Measurements from ENCODE around the gene PPARA.
"Not testable (repeated sequence)": the region's sequence is repeated elsewhere in the genome, so short reads cannot be mapped to it uniquely, and the experiment has no call there.

The PPARA gene

DNA sequence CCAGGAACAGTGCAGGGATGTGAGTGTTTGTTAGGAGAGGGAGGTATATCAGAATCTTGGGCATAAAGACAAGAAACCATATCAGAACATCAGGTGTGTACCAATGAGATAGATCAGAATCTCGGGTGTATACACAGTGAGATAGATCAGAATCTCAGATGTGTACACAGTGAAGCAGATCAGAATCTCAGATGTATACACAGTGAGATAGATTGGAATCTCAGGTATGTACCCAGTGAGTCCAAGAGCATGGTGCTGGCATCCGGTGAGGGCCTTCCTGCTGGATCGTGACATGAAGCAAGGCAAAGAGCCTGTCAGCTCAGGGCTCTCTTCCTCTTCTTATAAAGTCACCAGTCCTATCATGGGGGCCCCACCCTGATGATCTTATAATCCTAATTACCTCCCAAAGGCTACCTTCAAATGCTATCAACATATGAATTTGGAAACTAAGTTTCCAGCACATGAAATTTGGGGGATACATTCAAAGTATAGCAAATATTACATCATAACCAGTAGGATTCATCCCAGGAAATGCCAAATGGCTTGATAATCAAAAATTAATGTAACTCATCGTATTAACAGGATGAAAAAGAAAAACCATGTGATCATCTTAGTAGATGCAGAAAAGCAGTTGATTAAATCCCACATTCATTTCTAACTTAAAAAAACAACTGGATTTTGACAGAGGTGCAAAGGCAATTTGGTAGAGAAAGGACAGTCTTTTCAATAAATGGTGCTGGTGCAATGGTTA, 28.6 kb downstream of the PPARA start:
- no peak for DNase-seq

DNA sequence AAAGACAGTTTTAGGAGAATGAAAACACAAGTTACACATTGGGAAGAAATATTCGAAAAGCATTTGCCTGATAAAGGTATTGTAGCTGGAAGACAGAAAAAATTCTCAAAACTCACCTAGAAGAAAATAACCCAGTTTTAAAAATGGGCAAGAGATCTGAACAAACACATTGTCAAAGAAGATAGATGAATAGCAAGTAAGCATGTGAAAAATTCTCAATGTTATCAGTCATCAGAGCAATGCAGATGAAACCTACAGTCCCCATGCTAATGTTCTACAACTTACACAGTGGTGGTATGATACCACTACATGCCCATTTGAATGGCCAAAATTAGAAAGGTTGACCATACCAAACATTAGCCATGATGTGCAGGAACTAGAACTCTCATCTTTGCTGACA, 29.4 kb downstream of the PPARA start:
- DNase-seq, result no peak

DNA sequence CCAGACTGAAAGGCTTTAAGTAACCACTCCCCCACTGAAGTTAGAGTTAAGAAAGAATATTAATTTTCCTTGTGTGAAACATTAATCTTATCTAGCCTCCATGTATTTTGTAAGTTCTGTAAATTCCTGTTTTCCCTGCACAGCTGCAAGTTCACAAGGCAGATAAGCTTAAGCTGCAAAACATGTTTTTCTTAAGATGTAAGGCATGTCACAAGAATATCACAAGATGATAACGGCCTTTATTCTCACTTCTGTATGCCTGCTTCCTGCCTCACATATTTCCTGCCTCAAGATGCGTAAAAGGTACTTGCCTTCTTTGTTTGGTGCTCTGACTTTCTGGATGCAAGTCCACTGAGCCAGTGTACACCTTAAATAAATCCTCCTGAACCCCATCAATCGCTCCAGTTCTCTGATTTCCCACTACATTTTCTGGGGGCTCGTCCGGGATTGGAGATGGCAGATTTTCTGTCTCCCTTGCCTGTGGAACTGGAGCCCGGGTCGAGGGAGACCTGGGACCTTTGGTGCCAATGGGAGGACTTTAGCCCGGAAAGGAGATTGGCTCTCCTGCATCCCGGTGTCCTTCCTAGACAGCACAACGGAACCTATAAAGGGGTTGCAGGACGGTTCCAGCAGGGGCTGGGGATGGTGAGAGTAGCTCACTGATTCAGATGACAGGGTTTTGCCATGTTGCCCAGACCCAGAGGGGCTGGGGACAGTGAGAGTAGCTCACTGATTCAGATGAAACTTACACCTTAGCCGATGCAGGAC, 30.2 kb downstream of the PPARA start:
- no peak for DNase-seq

DNA sequence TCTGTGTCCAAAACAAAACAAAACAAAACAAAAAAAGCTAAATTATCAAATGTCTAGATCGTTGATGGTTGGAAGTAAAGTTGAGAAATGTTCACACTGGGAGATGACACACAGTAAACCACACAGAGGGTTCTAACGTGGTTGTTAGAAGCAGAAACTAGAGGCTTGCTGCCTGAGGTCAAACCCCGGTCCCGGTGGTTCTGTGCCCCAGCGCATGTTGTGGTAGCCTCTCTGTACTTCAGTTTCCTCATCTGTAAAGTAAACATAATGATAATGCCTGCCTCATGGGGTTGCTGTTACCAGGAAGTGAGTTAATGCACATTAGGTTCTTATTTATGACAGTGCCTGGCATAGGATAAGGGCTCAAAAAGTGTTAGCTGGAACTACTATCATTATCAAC, 33.4 kb downstream of the PPARA start:
- no peak for DNase-seq

DNA sequence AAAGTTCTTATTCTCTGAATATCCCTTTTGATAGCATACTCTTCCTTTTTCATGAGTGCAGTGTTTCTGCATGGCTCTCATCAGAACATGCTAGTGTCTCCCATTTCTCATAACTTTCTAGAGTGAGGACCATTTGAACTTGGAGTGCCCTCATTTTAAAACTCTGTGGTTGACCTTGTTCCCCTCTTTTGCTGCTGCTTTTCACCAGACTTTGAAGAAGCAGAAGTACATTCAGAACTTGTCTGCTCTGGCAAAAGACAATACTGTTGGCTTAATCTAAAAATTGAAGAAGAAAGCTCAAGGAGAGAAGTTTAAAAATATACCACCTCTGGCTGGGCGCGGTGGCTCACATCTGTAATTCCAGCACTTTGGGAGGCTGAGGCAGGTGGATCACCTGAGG, 35.0 kb downstream of the PPARA start:
- DNase-seq, result no peak

DNA sequence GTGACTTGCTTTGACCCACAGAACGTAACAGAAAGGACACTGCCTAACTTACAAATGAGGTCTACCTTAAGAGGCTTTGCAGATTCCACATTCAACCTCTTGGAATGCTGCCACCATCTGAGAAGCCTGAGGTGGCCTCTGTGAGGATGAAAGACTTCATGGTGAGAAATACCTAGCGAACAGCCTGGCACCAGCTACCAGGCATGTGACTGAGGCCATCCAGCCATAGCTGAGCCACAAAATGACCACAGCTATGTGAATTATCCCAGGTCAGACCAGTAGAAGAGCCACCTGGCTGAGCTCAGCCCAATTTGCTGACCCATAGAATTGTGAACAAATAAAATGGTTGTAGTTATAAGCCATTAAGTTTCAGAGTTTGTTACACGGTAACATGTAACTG, 37.5 kb downstream of the PPARA start:
- no peak for DNase-seq

DNA sequence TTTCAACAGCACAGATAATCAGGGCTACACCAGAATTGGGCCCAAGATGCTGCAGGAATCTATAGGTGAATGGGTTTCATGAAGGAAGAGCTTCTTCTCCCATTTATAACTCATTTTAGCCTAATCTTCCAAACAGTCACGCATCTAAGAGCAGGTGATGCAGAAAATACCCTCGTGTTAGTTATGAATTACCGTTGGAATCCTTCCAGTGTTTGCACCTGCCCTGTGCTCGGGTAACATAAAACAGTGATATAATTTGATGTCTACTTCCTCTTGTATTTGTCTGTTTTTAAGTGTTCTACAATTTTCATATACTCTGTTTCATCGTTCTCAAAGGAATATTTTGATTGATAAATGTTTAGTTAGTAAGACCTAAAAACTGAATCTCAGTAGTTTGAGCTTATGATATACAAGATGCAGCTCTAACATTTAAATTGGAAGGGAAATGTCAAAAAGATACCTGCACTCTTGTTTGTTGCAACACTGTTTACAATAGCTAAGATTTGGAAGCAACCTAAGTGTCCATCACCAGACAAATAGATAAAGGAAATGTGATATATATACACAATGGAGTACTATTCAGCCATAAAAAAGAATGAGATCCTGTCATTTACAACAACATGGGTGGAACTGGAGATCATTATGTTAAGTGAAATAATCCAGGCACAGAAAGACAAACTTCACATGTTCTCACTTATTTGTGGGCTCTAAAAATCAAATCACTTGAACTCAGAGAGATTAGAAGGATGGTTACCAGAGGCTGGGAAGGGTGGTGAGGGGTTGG, 42.1 kb downstream of the PPARA start:
- no peak for DNase-seq

GRCh38 chr22:46193898-46194310, 43.6 kb downstream of the PPARA start:
- no peak for DNase-seq

GRCh38 chr22:46195487-46196165, 45.3 kb downstream of the PPARA start:
- DNase-seq, result no peak

GRCh38 chr22:46196278-46196677, 46.0 kb downstream of the PPARA start:
- DNase-seq, result no peak

GRCh38 chr22:46198274-46198673, 47.9 kb downstream of the PPARA start:
- DNase-seq, result no peak

DNA sequence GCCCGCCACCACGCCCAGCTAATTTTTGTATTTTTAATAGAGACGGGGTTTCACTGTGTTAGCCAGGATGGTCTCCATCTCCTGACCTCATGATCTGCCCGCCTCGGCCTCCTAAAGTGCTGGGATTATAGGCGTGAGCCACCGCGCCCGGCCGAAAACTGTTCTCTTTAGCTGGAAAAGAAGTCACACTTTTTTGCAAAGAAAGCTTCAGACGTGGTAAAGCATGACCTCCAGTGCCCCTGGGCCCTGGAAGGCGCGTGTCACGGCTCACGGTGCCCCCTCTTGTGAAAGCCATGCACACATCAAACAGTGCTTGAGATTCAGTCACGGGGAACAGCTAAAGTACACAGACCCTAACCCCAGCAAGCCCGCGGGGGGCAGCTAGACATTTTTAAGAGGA, 48.5 kb downstream of the PPARA start:
- DNase-seq, result not testable (repeated sequence)

- no peak for DNase-seq
These were observed 50.9 kb downstream of the PPARA start for GRCh38 chr22:46201059-46201757.

DNA sequence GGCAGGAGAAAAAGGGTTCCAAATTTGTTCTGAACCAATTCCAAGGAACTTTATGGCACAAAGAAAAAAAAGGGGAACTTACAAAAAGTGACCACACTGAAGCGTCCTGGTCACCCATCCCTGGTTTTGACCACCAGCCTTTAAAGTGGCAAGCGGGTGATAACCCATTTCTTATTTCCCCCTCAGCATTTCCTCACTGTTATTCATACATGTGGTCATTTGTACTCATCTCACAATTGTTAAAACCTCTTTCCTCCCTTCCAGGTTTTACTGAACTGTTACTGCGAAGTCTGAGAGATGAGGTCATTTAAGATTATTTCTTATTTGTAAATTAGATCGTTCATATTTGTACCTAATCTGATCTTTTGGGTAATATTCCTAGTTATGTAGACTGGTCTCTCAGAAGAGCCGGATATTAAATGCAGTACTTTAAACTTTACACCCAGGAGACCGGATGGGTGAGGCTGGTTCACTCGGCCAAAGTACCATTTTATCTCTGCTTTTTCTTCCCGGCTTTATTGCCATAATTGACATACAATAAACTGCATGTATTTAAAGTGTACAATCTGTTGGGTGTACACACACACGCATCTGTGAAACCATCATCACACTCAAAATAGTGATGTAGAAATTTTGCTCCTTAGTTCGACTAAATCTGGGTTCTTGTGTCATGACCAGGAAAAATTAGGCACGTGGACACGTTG, 52.7 kb downstream of the PPARA start:
- no peak for DNase-seq

GRCh38 chr22:46203601-46203980, 53.3 kb downstream of the PPARA start:
- DNase-seq, result no peak

- no peak for DNase-seq
These were observed 58.9 kb downstream of the PPARA start for GRCh38 chr22:46209262-46209661.

DNA sequence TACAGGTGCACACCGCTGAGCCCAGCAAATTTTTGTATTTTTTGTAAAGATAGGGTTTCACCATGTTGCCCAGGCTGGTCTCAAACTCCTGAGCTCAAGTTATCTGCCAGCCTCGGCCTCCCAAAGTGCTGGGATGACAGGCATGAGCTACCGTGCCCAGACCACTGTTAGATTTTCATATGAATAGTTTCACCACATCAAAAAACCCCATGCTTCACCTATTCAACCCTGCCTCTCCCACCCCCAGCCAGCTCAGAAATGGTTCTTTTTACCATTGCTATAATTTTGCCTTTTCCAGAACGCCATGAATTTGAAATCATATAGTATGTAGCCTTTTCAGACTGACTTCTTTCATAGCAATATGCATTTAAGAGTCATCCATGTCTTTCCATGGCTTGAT, 61.9 kb downstream of the PPARA start:
- no peak for DNase-seq

GRCh38 chr22:46213052-46213451, 62.7 kb downstream of the PPARA start:
- no peak for DNase-seq

DNA sequence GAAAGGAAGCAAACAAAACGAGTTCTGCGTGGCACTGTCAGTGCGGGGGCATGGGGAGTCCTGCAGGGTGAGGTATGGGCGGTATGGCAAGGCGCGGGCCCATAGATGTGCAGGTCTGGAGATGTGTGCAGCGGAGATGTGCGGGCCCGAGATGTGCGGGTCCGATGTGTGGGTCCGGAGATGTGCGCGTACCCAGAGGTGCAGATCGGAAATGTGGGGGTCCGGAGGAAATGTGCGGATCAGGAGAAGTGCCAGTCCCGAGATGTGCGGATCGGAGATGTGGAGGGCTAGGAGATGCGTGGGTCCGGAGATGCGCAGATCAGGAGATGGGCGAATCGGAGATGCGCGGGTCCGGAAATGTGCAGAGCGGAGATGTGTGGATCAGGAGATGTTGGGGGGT, 63.8 kb downstream of the PPARA start:
- DNase-seq, result no peak

GRCh38 chr22:46214616-46215015, 64.3 kb downstream of the PPARA start:
- no peak for DNase-seq

- no peak for DNase-seq
These were observed 69.3 kb downstream of the PPARA start for GRCh38 chr22:46219636-46220035.

DNA sequence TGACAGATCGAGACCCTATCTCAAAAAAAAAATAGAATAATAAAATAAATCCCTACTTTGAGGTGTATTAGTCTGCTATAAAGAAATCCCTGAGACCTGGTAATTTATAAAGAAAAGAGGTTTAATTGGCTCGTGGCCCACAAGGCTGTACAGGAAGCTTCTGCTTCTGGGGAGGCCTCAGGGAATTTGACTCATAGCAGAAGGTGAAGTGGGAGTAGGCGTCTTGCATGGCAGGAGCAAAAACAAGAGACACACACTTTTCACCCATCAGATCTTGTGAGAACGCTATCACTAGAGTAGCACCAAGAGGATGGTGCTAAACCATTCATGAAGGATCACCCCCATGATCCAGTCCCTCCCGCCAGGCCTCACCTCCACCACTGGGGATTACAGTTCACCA, 70.6 kb downstream of the PPARA start:
- DNase-seq, result no peak
